ENCODE results near the gene SLC35C1.

The SLC35C1 gene

DNA sequence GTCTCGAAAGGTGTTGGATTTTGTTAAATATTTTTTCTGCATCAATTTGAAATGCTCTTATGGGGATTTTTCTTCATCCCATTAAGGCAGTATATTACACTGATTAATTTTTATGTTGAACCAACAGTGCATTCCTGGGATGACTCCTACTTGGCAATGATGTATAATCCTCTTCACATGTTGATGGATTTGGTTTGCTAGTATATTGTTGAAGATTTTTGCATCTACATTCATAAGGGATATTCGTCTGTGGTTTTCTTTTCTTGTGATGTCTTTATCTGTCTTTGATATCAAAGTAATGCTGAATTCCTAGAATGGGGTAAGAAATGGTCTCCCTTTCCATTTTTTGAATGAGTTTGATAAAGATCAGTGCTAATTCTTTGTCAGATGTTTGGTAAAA is 18.7 kb upstream of the SLC35C1 start:
- TF ChIP-seq, protein P1, sequence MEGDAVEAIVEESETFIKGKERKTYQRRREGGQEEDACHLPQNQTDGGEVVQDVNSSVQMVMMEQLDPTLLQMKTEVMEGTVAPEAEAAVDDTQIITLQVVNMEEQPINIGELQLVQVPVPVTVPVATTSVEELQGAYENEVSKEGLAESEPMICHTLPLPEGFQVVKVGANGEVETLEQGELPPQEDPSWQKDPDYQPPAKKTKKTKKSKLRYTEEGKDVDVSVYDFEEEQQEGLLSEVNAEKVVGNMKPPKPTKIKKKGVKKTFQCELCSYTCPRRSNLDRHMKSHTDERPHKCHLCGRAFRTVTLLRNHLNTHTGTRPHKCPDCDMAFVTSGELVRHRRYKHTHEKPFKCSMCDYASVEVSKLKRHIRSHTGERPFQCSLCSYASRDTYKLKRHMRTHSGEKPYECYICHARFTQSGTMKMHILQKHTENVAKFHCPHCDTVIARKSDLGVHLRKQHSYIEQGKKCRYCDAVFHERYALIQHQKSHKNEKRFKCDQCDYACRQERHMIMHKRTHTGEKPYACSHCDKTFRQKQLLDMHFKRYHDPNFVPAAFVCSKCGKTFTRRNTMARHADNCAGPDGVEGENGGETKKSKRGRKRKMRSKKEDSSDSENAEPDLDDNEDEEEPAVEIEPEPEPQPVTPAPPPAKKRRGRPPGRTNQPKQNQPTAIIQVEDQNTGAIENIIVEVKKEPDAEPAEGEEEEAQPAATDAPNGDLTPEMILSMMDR (IDR thresholded peaks at IDR 0.05), result no peak
- Histone ChIP-seq H3K4me3 (no peak overlapping the region), H3K27ac (no peak overlapping the region)
- no peak for DNase-seq (ENCODE audit: low spot score)

DNA sequence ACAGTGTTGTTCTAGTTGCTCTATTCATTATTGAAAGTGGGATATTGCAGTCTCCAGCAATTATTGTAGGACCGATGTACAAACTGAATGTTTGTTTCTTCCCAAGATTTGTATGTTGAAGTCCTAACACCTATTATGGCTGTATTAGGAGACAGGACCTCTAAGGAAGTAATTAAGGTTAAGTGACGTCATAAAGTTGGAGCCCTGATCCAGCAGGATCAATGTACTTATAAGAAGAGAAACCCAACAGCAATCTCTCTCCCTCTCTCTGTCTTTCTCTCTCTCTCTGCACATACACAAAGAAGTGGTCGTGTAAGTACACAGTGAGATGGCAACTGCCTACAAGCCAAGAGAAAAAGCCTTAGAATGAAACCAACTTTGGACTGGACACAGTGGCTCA is 16.1 kb upstream of the SLC35C1 start:
- no peak for DNase-seq (ENCODE audit: low spot score)
- no peak overlapping the region for H3K27ac ChIP-seq
- H3K4me3 ChIP-seq, result no peak overlapping the region
- TF ChIP-seq, protein P1 (IDR thresholded peaks at IDR 0.05), result no peak

DNA sequence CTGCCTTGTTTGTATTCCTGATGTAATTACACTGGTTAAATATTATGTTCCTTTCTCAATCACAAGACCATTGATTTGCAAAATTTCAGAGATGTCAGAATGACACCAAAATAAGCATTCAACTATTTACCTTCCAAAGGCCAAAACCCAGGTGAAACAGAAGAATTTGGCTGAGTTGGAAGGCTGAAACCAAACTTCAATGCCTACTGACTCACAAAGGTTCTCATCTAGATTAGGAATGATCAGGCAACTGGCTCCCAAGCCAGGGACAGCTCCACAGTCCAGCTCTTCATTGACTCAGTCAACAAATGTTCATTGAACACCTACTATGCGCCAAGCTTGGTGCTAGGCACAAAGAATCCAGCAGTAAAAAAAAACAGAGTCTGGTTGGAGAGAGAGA is 13.4 kb upstream of the SLC35C1 start:
- DNase-seq (ENCODE audit: low spot score), result no peak
- Histone ChIP-seq H3K4me3 (no peak overlapping the region), H3K27ac (no peak overlapping the region)
- TF ChIP-seq, protein P1 (IDR thresholded peaks at IDR 0.05), result no peak

DNA sequence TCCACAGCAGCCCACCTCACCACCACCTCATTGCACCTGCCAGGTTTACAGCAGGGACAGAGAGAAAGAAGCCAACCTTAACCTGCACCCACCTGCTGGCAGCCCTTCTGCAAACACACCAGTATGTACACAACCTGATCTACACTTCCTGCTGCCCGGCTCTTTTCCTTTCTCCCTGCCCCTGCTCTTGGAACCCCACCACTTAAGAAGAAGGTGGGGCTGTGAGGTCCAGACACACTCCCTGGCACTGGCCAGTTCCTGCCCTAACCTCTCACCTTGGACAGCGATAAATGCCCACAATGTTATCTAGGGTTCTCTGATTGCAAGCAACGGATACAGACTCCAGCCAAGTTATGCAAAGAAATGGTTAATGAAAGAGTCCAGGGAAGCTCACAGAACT is 10.8 kb upstream of the SLC35C1 start:
- Histone ChIP-seq H3K27ac (no peak overlapping the region), H3K4me3 (no peak overlapping the region)
- TF ChIP-seq, protein P1 (IDR thresholded peaks at IDR 0.05), result no peak
- no peak for DNase-seq (ENCODE audit: low spot score)

DNA sequence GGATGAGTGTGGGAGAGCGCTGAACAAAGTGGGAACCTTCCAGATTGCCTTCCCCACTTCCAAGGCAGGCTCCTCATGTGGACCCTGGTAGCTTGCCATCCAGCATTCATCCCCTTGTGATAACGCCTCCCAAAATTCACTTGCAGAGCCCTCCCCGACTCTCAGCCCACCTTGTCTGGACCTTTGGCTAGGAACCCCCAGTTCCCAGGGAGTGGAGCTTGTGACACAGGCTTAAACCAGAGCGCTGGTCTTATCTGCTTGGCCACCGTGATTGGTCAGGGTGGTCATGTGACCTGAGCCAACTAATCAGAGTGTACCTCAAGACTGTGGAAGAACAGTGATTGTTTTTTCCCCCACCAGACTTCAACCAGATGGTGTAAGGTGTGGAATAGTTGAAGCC is 9.6 kb upstream of the SLC35C1 start:
- Histone ChIP-seq H3K27ac (no peak overlapping the region), H3K4me3 (no peak overlapping the region)
- TF ChIP-seq, protein P1 (IDR thresholded peaks at IDR 0.05), result no peak
- DNase-seq (ENCODE audit: low spot score), result no peak

DNA sequence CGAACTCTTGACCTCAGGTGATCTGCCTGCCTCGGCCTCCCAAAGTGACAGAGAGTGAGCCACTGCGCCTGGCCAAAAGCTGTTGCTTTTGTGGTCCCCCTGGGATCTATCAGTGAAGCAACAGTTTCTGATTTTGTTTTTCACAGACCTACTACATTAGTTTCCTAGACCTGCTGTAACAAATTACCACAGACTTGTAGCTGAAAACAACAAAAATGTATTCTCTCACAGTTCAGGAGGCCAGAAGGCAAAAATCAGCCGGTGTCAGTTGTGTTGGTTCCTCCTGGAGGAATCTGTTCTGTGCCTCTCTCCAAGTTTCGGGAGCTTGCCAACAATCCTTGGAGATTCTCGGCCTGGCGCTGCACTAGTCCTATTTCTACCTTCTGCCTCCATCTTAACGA is 8.5 kb upstream of the SLC35C1 start:
- TF ChIP-seq, protein P1 (IDR thresholded peaks at IDR 0.05), result no peak
- H3K27ac ChIP-seq, result no peak overlapping the region
- DNase-seq (ENCODE audit: low spot score), result no peak
- no peak overlapping the region for H3K4me3 ChIP-seq

DNA sequence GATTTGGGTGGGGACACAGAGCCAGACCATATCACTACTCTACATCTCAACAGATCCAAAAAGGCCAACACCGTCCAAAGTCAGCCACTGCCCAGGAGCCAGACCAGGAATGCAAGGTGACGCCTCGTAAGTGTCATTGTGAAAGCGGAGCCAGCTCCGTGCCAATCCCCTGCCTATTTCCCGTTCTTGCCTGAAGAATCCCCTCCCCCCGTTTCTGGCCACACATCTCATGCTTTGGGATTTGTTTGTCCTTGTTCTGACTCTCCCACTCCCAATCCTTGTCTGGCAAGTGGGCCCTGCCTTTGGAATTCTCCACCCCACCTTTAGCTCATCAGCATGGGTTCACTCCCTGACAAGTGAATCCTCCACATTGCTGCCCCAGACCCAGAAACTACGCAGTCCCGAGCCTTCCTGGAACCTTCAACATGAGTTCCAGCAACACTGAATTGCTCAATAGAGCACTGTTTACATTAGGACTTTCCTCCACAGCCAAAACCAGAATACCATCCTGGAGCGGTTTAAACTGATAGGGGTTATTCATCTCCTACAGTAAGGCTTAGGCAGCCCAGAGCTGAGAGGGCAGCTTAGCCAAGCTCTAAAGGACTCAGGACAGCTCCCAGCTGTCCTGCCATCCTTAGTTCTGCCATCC is 6.0 kb upstream of the SLC35C1 start:
- no peak overlapping the region for H3K27ac ChIP-seq
- no peak for DNase-seq (ENCODE audit: low spot score)
- no peak overlapping the region for H3K4me3 ChIP-seq
- TF ChIP-seq, protein P1 (IDR thresholded peaks at IDR 0.05), result no peak

All from coronary artery (tissue), 2 donors.